KMS-11 (cell line): ENCODE data around the gene PRSS53.

ENCODE experiments used
- H2AFZ ChIP-seq: fragments of 200-600 bp; sonication (generic); 2 replicates; pipeline ENCODE4 v1.6.1; 2016; ENCODE audit warnings: antibody characterized with exemption, mixed run types, low read depth
- H3K27ac ChIP-seq: fragments of 200-600 bp; sonication (generic); 2 replicates; pipeline ENCODE4 v1.6.1; 2016; ENCODE audit warnings: mild to moderate bottlenecking, mixed run types
- H3K27me3 ChIP-seq: fragments of 200-600 bp; sonication (generic); 2 replicates; pipeline ENCODE4 v1.6.1; 2017; ENCODE audit warnings: mild to moderate bottlenecking, low read depth, mixed run types, moderate library complexity; ENCODE audit not compliant: insufficient read depth
- H3K36me3 ChIP-seq: fragments of 200-600 bp; sonication (generic); 2 replicates; pipeline ENCODE4 v1.6.1; 2017; ENCODE audit warnings: mild to moderate bottlenecking, mixed run types; ENCODE audit not compliant: insufficient read depth
- H3K4me1 ChIP-seq: fragments of 200-600 bp; sonication (generic); 2 replicates; pipeline ENCODE4 v1.6.1; 2016; ENCODE audit warnings: mild to moderate bottlenecking, low read depth, mixed run types; ENCODE audit not compliant: poor library complexity, severe bottlenecking
- H3K4me2 ChIP-seq: fragments of 200-600 bp; sonication (generic); 2 replicates; pipeline ENCODE4 v1.7.0; 2016; ENCODE audit warnings: mild to moderate bottlenecking, mixed run types
- H3K4me3 ChIP-seq: fragments of 200-600 bp; sonication (generic); IDR thresholded peaks from 2 replicates; pipeline ENCODE4 v1.6.1; 2017; ENCODE audit warnings: low read depth, low read length, mixed read lengths; ENCODE audit not compliant: insufficient read depth
- H3K79me2 ChIP-seq: fragments of 200-600 bp; sonication (generic); 2 replicates; pipeline ENCODE4 v1.6.1; 2016; ENCODE audit warnings: low read depth, mixed run types; ENCODE audit not compliant: insufficient read depth
- H3K9ac ChIP-seq: fragments of 200-600 bp; sonication (generic); 2 replicates; pipeline ENCODE4 v1.6.1; 2016; ENCODE audit warnings: mild to moderate bottlenecking, mixed run types
- H4K20me1 ChIP-seq: fragments of 200-600 bp; sonication (generic); 2 replicates; pipeline ENCODE4 v1.6.1; 2016; ENCODE audit warnings: mild to moderate bottlenecking, mixed run types; ENCODE audit not compliant: insufficient read depth
- TF ChIP-seq, protein P1 (sequence below): fragments of 200-600 bp; sonication (generic); conservative IDR thresholded peaks from 2 replicates; pipeline ENCODE4 v1.6.1; 2017; ENCODE audit warnings: low read depth, mild to moderate bottlenecking, antibody characterized with exemption, low read length, moderate library complexity, mixed read lengths

The PRSS53 gene

DNA sequence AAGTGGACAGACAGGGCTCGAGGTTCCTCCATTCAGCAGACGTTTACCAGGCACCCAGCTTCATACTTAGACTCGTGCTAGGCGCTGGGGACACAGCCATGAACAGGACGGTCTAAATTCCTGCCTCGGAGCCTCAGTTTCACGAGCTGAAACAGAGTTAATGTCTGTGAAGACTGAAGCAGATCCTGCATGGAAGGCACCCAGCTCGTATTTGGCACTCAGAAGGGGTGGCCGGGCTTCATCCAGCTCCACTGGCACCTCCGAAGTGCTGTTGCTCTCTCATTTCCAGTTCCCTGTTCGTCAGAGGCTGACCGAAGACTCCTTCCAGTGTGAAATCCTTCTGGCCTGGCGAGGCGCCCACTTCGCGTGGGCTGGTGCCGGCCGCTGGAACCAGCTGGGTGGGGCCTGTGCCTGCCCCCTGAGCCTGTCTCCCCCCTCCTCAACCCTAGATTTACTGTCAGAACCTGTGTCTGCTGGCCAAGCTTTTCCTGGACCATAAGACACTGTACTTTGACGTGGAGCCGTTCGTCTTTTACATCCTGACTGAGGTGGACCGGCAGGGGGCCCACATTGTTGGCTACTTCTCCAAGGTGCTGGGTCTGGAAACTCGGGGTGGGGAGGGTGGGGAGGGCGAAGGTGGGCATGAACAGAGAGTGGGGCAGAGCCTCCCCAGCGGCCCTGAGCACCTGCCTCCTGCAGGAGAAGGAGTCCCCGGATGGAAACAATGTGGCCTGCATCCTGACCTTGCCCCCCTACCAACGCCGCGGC, 41.0 kb upstream of the PRSS53 start:
- Histone ChIP-seq H3K4me1 (no peaks in the 10 kb centered on the region), H4K20me1 (no peaks in the 10 kb centered on the region), H3K27ac (no peak overlapping the region), H3K4me2 (no peak overlapping the region), H2AFZ (no peak overlapping the region), H3K27me3 (no peaks in the 10 kb centered on the region), H3K79me2 (no peaks in the 10 kb centered on the region), H3K9ac (no peak overlapping the region), H3K36me3 (no peaks in the 10 kb centered on the region), H3K4me3 (no peak overlapping the region)
- TF ChIP-seq, protein P1, sequence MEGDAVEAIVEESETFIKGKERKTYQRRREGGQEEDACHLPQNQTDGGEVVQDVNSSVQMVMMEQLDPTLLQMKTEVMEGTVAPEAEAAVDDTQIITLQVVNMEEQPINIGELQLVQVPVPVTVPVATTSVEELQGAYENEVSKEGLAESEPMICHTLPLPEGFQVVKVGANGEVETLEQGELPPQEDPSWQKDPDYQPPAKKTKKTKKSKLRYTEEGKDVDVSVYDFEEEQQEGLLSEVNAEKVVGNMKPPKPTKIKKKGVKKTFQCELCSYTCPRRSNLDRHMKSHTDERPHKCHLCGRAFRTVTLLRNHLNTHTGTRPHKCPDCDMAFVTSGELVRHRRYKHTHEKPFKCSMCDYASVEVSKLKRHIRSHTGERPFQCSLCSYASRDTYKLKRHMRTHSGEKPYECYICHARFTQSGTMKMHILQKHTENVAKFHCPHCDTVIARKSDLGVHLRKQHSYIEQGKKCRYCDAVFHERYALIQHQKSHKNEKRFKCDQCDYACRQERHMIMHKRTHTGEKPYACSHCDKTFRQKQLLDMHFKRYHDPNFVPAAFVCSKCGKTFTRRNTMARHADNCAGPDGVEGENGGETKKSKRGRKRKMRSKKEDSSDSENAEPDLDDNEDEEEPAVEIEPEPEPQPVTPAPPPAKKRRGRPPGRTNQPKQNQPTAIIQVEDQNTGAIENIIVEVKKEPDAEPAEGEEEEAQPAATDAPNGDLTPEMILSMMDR, result no peak

DNA sequence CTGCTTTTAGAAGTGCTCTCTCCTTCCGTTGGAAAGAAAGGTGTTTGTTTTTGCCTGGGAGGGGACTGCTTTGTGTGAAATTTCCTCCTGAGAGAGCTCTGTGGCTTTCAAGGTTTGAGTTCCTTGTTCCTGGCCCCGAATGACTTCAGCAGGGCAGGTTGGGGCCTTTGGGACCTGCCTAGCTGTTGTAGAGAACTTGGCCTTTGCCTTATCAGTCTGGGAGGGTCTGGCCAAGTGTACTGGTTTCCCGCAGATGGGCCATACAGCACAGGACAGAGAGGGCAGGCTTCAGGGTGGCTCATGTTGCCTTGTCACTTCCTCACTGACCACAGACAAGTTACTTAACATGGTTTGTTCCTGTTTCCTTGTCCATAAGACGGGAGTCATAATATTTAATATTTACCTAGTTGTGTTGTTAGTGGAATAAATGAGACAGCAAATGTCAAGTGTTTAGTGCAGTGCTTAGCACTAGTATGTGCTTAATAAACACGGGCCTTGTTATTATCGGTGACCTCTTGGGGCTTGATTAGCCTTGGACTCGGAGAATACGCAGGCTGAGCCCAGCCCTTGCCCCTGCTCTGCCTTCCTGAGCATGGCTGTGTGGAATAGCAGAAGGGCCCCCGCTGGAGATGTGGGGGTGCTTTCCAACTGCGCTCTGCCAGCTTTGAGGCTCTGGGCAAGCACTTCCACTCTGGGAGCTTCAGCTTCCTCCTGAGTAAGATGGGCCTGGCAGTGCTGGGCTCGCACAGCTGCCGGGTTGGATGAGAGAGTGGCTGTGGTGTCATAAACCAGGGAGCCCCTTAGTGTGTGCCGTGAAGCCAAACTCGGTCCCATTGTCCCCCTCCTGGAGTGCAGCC, 40.2 kb upstream of the PRSS53 start:
- Histone ChIP-seq H3K4me2 (no peak overlapping the region), H3K27ac (no peak overlapping the region), H3K4me3 (no peak overlapping the region), H3K4me1 (no peaks in the 10 kb centered on the region), H3K79me2 (no peaks in the 10 kb centered on the region), H4K20me1 (no peaks in the 10 kb centered on the region), H3K27me3 (no peaks in the 10 kb centered on the region), H3K9ac (no peak overlapping the region), H3K36me3 (no peaks in the 10 kb centered on the region), H2AFZ (no peak overlapping the region)
- TF ChIP-seq, protein P1, result no peak

DNA sequence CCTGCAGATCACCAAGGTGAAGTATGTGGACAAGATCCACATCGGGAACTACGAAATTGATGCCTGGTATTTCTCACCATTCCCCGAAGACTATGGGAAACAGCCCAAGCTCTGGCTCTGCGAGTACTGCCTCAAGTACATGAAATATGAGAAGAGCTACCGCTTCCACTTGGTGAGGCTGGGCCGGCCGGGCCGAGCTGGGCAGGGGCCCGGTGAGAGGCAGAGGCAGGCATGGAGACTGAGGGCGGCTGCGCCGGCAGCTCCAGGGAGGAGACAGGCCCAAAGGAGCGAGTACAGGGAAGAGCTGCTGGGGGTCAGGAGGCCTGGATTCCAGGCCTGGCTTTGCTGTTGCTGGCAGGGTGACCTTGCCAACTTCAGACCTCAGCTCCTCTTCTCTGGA, 38.4 kb upstream of the PRSS53 start:
- Histone ChIP-seq H3K79me2 (no peaks in the 10 kb centered on the region), H3K9ac (no peak overlapping the region), H3K4me2 (no peak overlapping the region), H2AFZ (no peak overlapping the region), H3K27ac (no peak overlapping the region), H3K27me3 (no peaks in the 10 kb centered on the region), H3K4me3 (no peak overlapping the region), H3K36me3 (no peaks in the 10 kb centered on the region), H3K4me1 (no peaks in the 10 kb centered on the region), H4K20me1 (no peaks in the 10 kb centered on the region)
- TF ChIP-seq, protein P1, result no peak

DNA sequence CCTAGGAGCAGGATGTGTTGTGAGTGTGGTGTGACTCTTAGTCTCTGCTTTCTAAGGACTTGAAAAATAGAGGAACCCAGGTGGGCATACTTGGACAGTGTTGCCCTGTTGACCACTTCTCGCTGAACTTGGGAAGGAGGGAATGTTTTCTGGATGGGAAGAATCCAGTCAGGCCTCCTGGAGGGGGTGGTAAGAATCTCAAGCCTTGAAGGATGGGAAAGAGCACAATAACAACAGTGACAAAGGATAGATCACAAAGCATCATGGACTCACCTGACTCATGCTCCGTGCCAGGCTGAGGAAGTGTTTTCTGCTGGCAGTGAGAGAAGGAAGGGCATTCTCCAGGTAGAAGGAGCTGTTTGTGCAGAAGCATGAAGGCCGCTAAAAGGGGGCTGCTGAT, 37.1 kb upstream of the PRSS53 start:
- Histone ChIP-seq H3K79me2 (no peaks in the 10 kb centered on the region), H3K27me3 (no peaks in the 10 kb centered on the region), H3K27ac (no peak overlapping the region), H3K4me1 (no peaks in the 10 kb centered on the region), H3K4me3 (no peak overlapping the region), H3K36me3 (no peaks in the 10 kb centered on the region), H3K4me2 (no peak overlapping the region), H2AFZ (no peak overlapping the region), H4K20me1 (no peaks in the 10 kb centered on the region), H3K9ac (no peak overlapping the region)
- TF ChIP-seq, protein P1, result no peak
